Activated CD4-positive, alpha-beta memory T cell treated with anti-CD3 and anti-CD28 coated beads for 36 hours (primary cell): ENCODE results near the gene PDGFA. TPM values are rescaled to one million over a fixed set of nuclear protein-coding genes. Genes with fewer than 3 reads are reported as not detected.

Experiments used
- CTCF ChIA-PET: fragments of 350-600 bp; sonication (Branson Sonifier 250); formaldehyde crosslinking; loops from one replicate; lab custom pipeline; 2021; ENCODE audit warnings: antibody characterized with exemption, inconsistent platforms; lab: Charles Lee
- POLR2A ChIA-PET: fragments of 350-600 bp; sonication (Branson Sonifier 250); formaldehyde crosslinking; loops from one replicate; lab custom pipeline; 2021; ENCODE audit warnings: antibody characterized with exemption; lab: Charles Lee
- DNase-seq: peaks from one replicate; pipeline ENCODE4 v3.0.0-alpha.2; 2020
- H3K27ac Mint-ChIP-seq: one replicate; pipeline ENCODE4 v1.8.0; 2021; ENCODE audit warnings: mixed read lengths
- H3K27me3 Mint-ChIP-seq: one replicate; pipeline ENCODE4 v1.8.0; 2021; ENCODE audit warnings: mixed read lengths
- H3K36me3 Mint-ChIP-seq: one replicate; pipeline ENCODE4 v1.8.0; 2021; ENCODE audit warnings: mixed read lengths
- H3K4me1 Mint-ChIP-seq: one replicate; pipeline ENCODE4 v1.8.0; 2021; ENCODE audit warnings: low read depth, mixed read lengths
- H3K4me3 Mint-ChIP-seq: one replicate; pipeline ENCODE4 v1.8.0; 2021; ENCODE audit warnings: mild to moderate bottlenecking, mixed read lengths
- H3K9me3 Mint-ChIP-seq: one replicate; pipeline ENCODE4 v1.8.0; 2021; ENCODE audit warnings: mixed read lengths
- intact Hi-C: fragments of 100-400 bp; cut with micrococcal nuclease; formaldehyde crosslinking; loops from one replicate; pipeline ENCODE4 v1.15.1; 2023
- total RNA-seq, 2 experiments: library from RNA; stranded (reverse); gene quantifications; one replicate each; pipeline ENCODE4 v1.2.3, GENCODE V29; 2021

Gene PDGFA
- total RNA-seq, 2 experiments from 2014 or later = 6.3 to 6.9 TPM

- Mint-ChIP-seq H3K36me3 (no peaks in the 10 kb centered on the region), H3K27me3 (no peaks in the 10 kb centered on the region), H3K4me1 (no peaks in the 10 kb centered on the region), H3K4me3 (no peak overlapping the region), H3K27ac (no peak overlapping the region), H3K9me3 (no peaks in the 10 kb centered on the region)
- ChIA-PET POLR2A (no interaction called here), CTCF (no interaction called here)
- no peak for DNase-seq
- intact Hi-C loops = no loop called here
These were observed 27.0 kb downstream of the PDGFA start for GRCh38 chr7:492714-493065.

GRCh38 chr7:491958-492713 is 27.5 kb downstream of the PDGFA start:
- Mint-ChIP-seq H3K36me3 (no peaks in the 10 kb centered on the region), H3K27ac (no peak overlapping the region), H3K4me1 (no peaks in the 10 kb centered on the region), H3K4me3 (no peak overlapping the region), H3K9me3 (no peaks in the 10 kb centered on the region), H3K27me3 (peaks cover 2% of the 10 kb centered on the region)
- POLR2A ChIA-PET = no interaction called here
- CTCF ChIA-PET = no interaction called here
- intact Hi-C loops = no loop called here
- no peak for DNase-seq

- intact Hi-C loops = no loop called here
- ChIA-PET CTCF (no interaction called here), POLR2A (no interaction called here)
- H3K9me3 Mint-ChIP-seq = no peaks in the 10 kb centered on the region
- peaks cover 3% of the 10 kb centered on the region for H3K27me3 Mint-ChIP-seq
- no peak overlapping the region for H3K4me3 Mint-ChIP-seq
- DNase-seq = no peak
- H3K4me1 Mint-ChIP-seq = no peaks in the 10 kb centered on the region
- no peaks in the 10 kb centered on the region for H3K36me3 Mint-ChIP-seq
- H3K27ac Mint-ChIP-seq = no peak overlapping the region
These were observed 28.2 kb downstream of the PDGFA start for GRCh38 chr7:491292-491957.

GRCh38 chr7:490461-491291 is 29.0 kb downstream of the PDGFA start:
- Mint-ChIP-seq H3K4me3 (no peak overlapping the region), H3K9me3 (no peaks in the 10 kb centered on the region), H3K4me1 (no peaks in the 10 kb centered on the region), H3K27me3 (peaks cover 7% of the 10 kb centered on the region), H3K27ac (no peak overlapping the region), H3K36me3 (no peaks in the 10 kb centered on the region)
- CTCF ChIA-PET = no interaction called here
- DNase-seq = no peak
- intact Hi-C loops = no loop called here
- POLR2A ChIA-PET = no interaction called here

GRCh38 chr7:489876-490275 is 29.8 kb downstream of the PDGFA start:
- no peak for DNase-seq
- Mint-ChIP-seq H3K4me3 (no peak overlapping the region), H3K9me3 (no peaks in the 10 kb centered on the region), H3K4me1 (no peaks in the 10 kb centered on the region), H3K36me3 (no peaks in the 10 kb centered on the region), H3K27ac (no peak overlapping the region), H3K27me3 (peaks cover 7% of the 10 kb centered on the region)
- ChIA-PET POLR2A (no interaction called here), CTCF (no interaction called here)
- intact Hi-C loops = no loop called here

GRCh38 chr7:486216-486743 is 33.4 kb downstream of the PDGFA start:
- peaks cover 18% of the 10 kb centered on the region for H3K27me3 Mint-ChIP-seq
- DNase-seq = no peak
- CTCF ChIA-PET = no interaction called here
- H3K27ac Mint-ChIP-seq = no peak overlapping the region
- POLR2A ChIA-PET = no interaction called here
- no peaks in the 10 kb centered on the region for H3K36me3 Mint-ChIP-seq
- no peaks in the 10 kb centered on the region for H3K9me3 Mint-ChIP-seq
- H3K4me1 Mint-ChIP-seq = no peaks in the 10 kb centered on the region
- H3K4me3 Mint-ChIP-seq = no peak overlapping the region
- intact Hi-C loops = no loop called here

- CTCF ChIA-PET = no interaction called here
- no peak for DNase-seq
These were observed 34.2 kb downstream of the PDGFA start for GRCh38 chr7:485188-486081.

GRCh38 chr7:484356-485101 is 35.1 kb downstream of the PDGFA start:
- H3K27ac Mint-ChIP-seq = no peak overlapping the region
- no peak overlapping the region for H3K4me3 Mint-ChIP-seq
- intact Hi-C loops = no loop called here
- POLR2A ChIA-PET = no interaction called here
- peaks cover 18% of the 10 kb centered on the region for H3K27me3 Mint-ChIP-seq
- H3K36me3 Mint-ChIP-seq = no peaks in the 10 kb centered on the region
- CTCF ChIA-PET = no interaction called here
- no peaks in the 10 kb centered on the region for H3K4me1 Mint-ChIP-seq
- DNase-seq = no peak
- H3K9me3 Mint-ChIP-seq = no peaks in the 10 kb centered on the region

More at GRCh38 chr7:485188-486081, 34.2 kb downstream of the PDGFA start:
- Mint-ChIP-seq H3K4me3 (no peak overlapping the region), H3K36me3 (no peaks in the 10 kb centered on the region), H3K9me3 (no peaks in the 10 kb centered on the region), H3K27ac (no peak overlapping the region), H3K4me1 (no peaks in the 10 kb centered on the region), H3K27me3 (peaks cover 18% of the 10 kb centered on the region)
- intact Hi-C loops = no loop called here
- POLR2A ChIA-PET = no interaction called here

- peaks cover 18% of the 10 kb centered on the region for H3K27me3 Mint-ChIP-seq
- no peak overlapping the region for H3K27ac Mint-ChIP-seq
- DNase-seq = no peak
- POLR2A ChIA-PET = no interaction called here
- H3K4me1 Mint-ChIP-seq = no peaks in the 10 kb centered on the region
- no peaks in the 10 kb centered on the region for H3K36me3 Mint-ChIP-seq
- CTCF ChIA-PET = no interaction called here
- no peak overlapping the region for H3K4me3 Mint-ChIP-seq
- H3K9me3 Mint-ChIP-seq = no peaks in the 10 kb centered on the region
- intact Hi-C loops = no loop called here
These were observed 35.8 kb downstream of the PDGFA start for GRCh38 chr7:483656-484355.

GRCh38 chr7:482521-483083 is 37.0 kb downstream of the PDGFA start:
- ChIA-PET POLR2A (no interaction called here), CTCF (no interaction called here)
- Mint-ChIP-seq H3K36me3 (no peaks in the 10 kb centered on the region), H3K9me3 (no peaks in the 10 kb centered on the region), H3K4me1 (no peaks in the 10 kb centered on the region), H3K27ac (no peak overlapping the region), H3K27me3 (peaks cover 18% of the 10 kb centered on the region), H3K4me3 (no peak overlapping the region)
- no peak for DNase-seq
- intact Hi-C loops = no loop called here
